ENCODE measurements around the gene TOR3A. TPM values are rescaled to one million over a fixed set of nuclear protein-coding genes. Genes with fewer than 3 reads are reported as not detected.

The TOR3A gene
- total RNA-seq, 1 experiment from 2014 or later = 49.2 TPM

GRCh38 chr1:179145521-179145920, 63.7 kb downstream of the TOR3A start:
- DNase-seq (ENCODE audit: low spot score) = no peak

Other genes with a start within 250 kb of the TOR3A start
- not detected in 2 replicates for gene ANGPTL1, start 211.0 kb upstream of the TOR3A start, total RNA-seq (2014; rRNA removed; shearing (Covaris generic))
- 44.5 and 51.7 TPM in 2 replicates for gene FAM20B, start 56.2 kb upstream of the TOR3A start, total RNA-seq (2014; rRNA removed; shearing (Covaris generic))
- 71.3 and 76.0 TPM in 2 replicates for gene ABL2, start 147.6 kb downstream of the TOR3A start, total RNA-seq (2014; rRNA removed; shearing (Covaris generic))
- 49.3 and 78.0 TPM in 2 replicates for gene SOAT1, start 211.7 kb downstream of the TOR3A start, total RNA-seq (2014; rRNA removed; shearing (Covaris generic))